GM06990 (cell line): ENCODE results near the gene GRAMD2A.
A peak's percentile ranks its signal among the peaks of the same experiment; 100 is the strongest.

Experiments used
- DNase-seq: peaks from one replicate; pipeline ENCODE4 v3.0.0-alpha.2; 2011; ENCODE audit not compliant: insufficient read length; ENCODE audit errors: extremely low read depth
- H3K27me3 ChIP-seq: replicated peaks from 2 replicates; pipeline ENCODE4 v1.6.0; 2011; ENCODE audit warnings: low read length; ENCODE audit not compliant: control insufficient read depth, insufficient read depth
- H3K36me3 ChIP-seq: 2 replicates; pipeline ENCODE4 v1.5.1; 2011; ENCODE audit warnings: low read length; ENCODE audit not compliant: control insufficient read depth, insufficient read depth
- H3K4me3 ChIP-seq: replicated peaks from 2 replicates; pipeline ENCODE4 v1.5.1; 2011; ENCODE audit warnings: low read depth, mild to moderate bottlenecking, control low read depth, low read length
- TF ChIP-seq, protein P1 (sequence below): IDR thresholded peaks from 2 replicates; pipeline ENCODE4 v1.5.1; 2011; ENCODE audit warnings: low read length, control low read depth, mild to moderate bottlenecking, inconsistent platforms; ENCODE audit not compliant: insufficient read depth, poor library complexity, severe bottlenecking

Gene GRAMD2A

DNA sequence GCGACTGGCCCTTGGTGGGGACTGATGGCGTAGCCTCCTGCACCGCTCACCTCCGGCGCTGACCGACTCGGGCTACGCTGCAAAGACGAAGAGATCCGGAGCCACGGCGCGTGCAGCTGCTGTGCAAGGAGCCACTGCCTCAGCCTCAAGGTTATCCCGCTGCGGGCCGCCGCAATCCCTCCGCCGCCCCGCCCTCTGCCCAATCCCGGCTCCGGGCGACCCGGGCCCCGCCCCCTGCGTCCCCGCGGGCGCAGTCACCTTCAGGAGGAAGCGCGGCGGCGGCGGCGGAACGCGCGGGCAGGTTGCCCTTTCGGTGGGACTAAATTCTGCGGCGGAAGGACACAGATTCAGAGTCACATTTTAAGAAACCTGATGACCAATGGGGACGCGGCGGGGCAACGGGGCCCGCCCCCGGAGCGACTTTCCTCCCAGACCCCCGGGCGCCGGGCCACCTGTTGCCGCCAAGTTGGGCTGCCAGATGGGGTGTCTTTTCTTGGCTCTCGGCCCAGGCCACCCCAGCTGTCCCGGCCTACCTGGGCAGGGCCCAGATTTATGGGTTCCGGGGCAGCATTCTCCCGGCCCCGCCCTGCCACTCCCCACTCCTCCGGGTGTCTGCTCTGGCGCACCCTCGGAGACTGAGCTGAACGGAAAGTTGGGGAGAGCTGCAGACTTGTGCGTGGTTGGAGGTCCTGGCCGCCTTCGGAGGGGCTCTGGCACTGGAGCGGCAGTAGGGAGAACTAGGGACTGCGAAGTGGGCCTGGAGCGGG, 33.7 kb upstream of the GRAMD2A start, which contains the start of gene PKM:
TSS of gene PKM (minus strand) at position 125 of the 767 bp plus-strand sequence. CDS start 12,093 bp downstream, outside the sequence.
- no peaks in the 10 kb centered on the region for H3K27me3 ChIP-seq
- TF ChIP-seq, protein P1, sequence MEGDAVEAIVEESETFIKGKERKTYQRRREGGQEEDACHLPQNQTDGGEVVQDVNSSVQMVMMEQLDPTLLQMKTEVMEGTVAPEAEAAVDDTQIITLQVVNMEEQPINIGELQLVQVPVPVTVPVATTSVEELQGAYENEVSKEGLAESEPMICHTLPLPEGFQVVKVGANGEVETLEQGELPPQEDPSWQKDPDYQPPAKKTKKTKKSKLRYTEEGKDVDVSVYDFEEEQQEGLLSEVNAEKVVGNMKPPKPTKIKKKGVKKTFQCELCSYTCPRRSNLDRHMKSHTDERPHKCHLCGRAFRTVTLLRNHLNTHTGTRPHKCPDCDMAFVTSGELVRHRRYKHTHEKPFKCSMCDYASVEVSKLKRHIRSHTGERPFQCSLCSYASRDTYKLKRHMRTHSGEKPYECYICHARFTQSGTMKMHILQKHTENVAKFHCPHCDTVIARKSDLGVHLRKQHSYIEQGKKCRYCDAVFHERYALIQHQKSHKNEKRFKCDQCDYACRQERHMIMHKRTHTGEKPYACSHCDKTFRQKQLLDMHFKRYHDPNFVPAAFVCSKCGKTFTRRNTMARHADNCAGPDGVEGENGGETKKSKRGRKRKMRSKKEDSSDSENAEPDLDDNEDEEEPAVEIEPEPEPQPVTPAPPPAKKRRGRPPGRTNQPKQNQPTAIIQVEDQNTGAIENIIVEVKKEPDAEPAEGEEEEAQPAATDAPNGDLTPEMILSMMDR: no peak
- peak; percentile 100 for DNase-seq
- peak within 1 kb of the TSS; percentile 76 for H3K4me3 ChIP-seq
- H3K36me3 ChIP-seq: no peaks in the 10 kb centered on the region

DNA sequence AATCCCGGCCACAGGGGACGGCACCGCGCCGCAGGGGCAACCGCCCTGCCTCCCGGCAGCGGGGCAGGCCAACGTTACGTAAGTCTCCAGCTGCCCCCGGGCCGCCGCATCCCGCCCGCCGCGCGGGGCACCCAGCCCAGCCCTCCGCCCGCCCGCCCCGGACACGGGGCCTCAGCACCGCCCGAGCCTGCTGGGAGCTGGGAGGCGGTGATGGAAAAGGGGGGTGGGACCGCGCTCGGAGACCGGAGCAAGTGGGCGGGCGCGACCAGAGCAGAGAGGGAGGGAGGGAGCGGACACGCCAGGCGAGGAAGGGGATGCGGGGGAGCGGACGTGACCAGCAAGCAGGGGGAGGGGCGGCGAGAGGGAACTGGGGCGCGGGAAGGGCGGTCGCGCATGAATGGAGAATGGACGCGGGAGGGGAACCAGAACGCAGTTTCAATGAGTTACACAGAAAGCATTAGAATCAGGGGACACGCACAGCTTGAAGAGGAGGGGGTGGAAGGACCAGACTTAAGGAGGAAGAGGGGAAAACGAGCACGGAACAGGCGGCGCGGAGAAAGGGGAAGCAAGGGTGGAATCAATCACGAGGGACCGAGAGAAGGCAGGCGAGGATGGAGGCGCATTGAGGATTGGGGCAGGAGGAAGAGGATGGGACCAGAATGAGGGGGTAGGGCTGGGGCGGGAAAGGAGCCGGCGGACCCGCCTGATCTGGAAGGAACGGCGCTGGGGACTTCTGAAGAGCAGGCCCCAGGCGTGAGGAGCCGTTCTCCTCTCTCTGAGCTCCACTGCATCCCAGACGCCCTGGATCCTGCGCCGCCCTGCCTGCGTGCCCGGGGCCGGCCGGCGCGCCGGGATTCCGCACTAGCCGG, 32.8 kb upstream of the GRAMD2A start:
- Histone ChIP-seq H3K4me3 (peak overlapping the region; percentile 76), H3K27me3 (no peaks in the 10 kb centered on the region), H3K36me3 (no peaks in the 10 kb centered on the region)
- TF ChIP-seq, protein P1: no peak
- DNase-seq: peak; percentile 85

DNA sequence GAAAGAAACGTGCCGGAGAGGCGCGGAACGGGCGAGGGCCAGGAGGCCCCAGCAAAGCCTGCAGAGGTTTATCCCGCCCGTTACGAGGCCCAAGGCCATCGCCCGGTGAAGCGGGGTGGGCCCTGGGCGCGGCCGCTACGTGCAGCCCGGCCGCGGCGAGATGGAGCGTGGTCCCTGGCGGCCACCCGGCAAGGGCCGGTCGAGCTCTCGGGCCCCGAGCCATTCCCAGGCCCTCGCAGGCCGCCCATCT, 32.3 kb upstream of the GRAMD2A start:
- H3K4me3 ChIP-seq: peak overlapping the region; percentile 76
- no peaks in the 10 kb centered on the region for H3K36me3 ChIP-seq
- no peak for DNase-seq
- TF ChIP-seq, protein P1: no peak
- no peaks in the 10 kb centered on the region for H3K27me3 ChIP-seq

DNA sequence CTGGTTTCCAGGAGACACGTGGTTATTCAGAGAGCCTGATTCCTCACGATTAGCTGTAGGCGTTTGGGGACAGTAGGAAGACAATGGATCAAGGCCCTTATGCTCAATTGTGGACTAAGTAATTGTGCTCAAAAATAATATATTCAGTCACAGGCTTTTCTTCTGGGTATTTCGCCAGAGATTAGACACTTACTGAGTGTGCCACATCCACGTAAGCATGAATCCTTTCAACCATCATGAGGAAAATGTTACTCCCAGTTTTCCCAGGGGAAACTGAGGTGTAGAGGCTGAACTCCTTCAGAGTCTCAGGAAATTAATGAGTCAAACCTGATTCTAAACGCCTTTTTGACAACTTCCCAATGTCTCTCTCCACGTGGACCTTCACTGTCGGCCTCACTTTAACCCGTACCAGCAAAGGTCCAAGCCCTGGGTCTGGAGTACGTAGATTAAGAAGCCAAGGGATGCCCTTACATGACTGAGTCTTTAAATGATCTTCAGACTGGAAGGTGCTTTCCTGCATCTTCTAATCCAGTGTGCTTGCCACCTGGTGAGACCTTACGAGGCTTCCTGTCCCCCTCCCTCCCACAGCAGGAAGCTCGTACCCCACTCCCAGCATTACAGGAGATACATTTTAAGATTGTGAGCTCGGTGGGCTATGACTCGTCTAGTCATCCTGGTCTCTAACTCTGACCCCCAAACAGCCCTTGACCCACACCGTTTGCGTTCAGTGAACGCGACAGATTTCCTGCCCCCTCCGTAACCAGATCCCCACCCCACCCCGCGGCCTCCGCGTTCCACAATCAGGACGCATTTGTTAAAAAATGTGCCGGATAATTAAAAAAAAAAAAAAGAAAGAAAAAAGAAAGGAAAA, 31.7 kb upstream of the GRAMD2A start:
- H3K4me3 ChIP-seq: peak overlapping the region; percentile 76
- peaks cover 3% of the 10 kb centered on the region for H3K36me3 ChIP-seq
- TF ChIP-seq, protein P1: no peak
- peak; percentile 42 for DNase-seq
- H3K27me3 ChIP-seq: no peaks in the 10 kb centered on the region

DNA sequence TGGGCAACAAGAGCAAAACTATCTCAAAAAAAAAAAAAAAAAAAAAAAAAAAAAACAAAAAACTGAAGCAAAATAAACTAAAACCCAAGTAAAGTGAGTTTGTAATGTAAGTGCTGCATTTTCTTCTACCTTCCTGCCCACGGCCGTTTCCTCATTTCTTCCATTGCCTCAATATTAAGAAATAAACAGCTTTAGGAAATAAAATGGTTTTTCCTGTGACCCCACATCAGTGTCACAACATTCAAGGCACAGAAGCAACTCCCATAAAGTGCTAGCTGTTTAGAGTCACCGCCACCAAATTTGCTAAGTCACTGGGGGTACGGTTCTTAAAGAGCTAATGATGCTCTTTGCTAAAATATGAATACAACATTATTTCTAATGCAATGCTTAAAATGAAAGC, 30.1 kb upstream of the GRAMD2A start:
- peak overlapping the region; percentile 76 for H3K4me3 ChIP-seq

More for the DNA sequence above, 30.1 kb upstream of the GRAMD2A start:
- Histone ChIP-seq H3K36me3 (peaks cover 12% of the 10 kb centered on the region), H3K27me3 (no peaks in the 10 kb centered on the region)
- TF ChIP-seq, protein P1: no peak
- no peak for DNase-seq
